Cerebellar nuclear complex (tissue), 1 donor: ENCODE results near the gene TLE1.
"Not testable (repeated sequence)": the region's sequence is repeated elsewhere in the genome, so short reads cannot be mapped to it uniquely, and the experiment has no call there.

Experiments
- DNase-seq, 2 experiments: peaks; one replicate each; lab custom pipeline; 2025; lab: John Stamatoyannopoulos, UW

The TLE1 gene

GRCh38 chr9:81601639-81602623 lies 87.4 kb downstream of the TLE1 start:
- no peak for DNase-seq

GRCh38 chr9:81600631-81601030 lies 88.7 kb downstream of the TLE1 start:
- DNase-seq, result no peak

- no peak for DNase-seq
Measured at GRCh38 chr9:81599837-81600236, 89.5 kb downstream of the TLE1 start.

GRCh38 chr9:81598811-81599210 lies 90.5 kb downstream of the TLE1 start:
- no peak for DNase-seq

GRCh38 chr9:81598123-81598497 lies 91.2 kb downstream of the TLE1 start:
- no peak for DNase-seq

- DNase-seq, result no peak
Measured at GRCh38 chr9:81597419-81598122, 91.8 kb downstream of the TLE1 start.

GRCh38 chr9:81596679-81597418 lies 92.5 kb downstream of the TLE1 start:
- DNase-seq, result no peak

GRCh38 chr9:81595887-81596543 lies 93.3 kb downstream of the TLE1 start:
- no peak for DNase-seq

GRCh38 chr9:81595293-81595692 lies 94.1 kb downstream of the TLE1 start:
- not testable (repeated sequence) for DNase-seq

GRCh38 chr9:81594415-81594814 lies 94.9 kb downstream of the TLE1 start:
- DNase-seq, result no peak

GRCh38 chr9:81592887-81593266 lies 96.5 kb downstream of the TLE1 start:
- DNase-seq, result no peak

- DNase-seq, result no peak
Measured at GRCh38 chr9:81591791-81592190, 97.6 kb downstream of the TLE1 start.

- DNase-seq, result no peak
Measured at GRCh38 chr9:81590688-81591087, 98.7 kb downstream of the TLE1 start.

GRCh38 chr9:81589819-81590218 lies 99.5 kb downstream of the TLE1 start:
- DNase-seq, result no peak

- no peak for DNase-seq
Measured at GRCh38 chr9:81589392-81589791, 100.0 kb downstream of the TLE1 start.

GRCh38 chr9:81588148-81588871 lies 101.0 kb downstream of the TLE1 start:
- no peak for DNase-seq

- no peak for DNase-seq
Measured at GRCh38 chr9:81586786-81587185, 102.6 kb downstream of the TLE1 start.

- no peak for DNase-seq
Measured at GRCh38 chr9:81585191-81585763, 104.1 kb downstream of the TLE1 start.

GRCh38 chr9:81584099-81584498 lies 105.2 kb downstream of the TLE1 start:
- no peak for DNase-seq

GRCh38 chr9:81581986-81582385 lies 107.4 kb downstream of the TLE1 start:
- DNase-seq, result no peak

GRCh38 chr9:81579381-81579780 lies 110.0 kb downstream of the TLE1 start:
- DNase-seq, result no peak
